ENCODE results near the gene DLG2. TPM values are rescaled to one million over a fixed set of nuclear protein-coding genes. Genes with fewer than 3 reads are reported as not detected.

The DLG2 gene
- total RNA-seq, 3 donors from 2014 or later (not counting 1 experiment from before 2014, with no cell fraction given) = 1.7 to 2.9 (median 2.2) TPM

GRCh38 chr11:84685149-84685548, 942.0 kb downstream of the DLG2 start:
- Mint-ChIP-seq H3K9me3 (peaks cover 0 to 3% of the 10 kb centered on the region in 2 donors), H3K4me1 (no peaks in the 10 kb centered on the region), H3K27me3 (ENCODE audit: low read depth in 2 of 2) (no peaks in the 10 kb centered on the region), H3K4me3 (no peak overlapping the region), H3K36me3 (no peaks in the 10 kb centered on the region), H3K27ac (no peak overlapping the region)
- H3K27me3 ChIP-seq (ENCODE audit: control insufficient read depth, insufficient read depth, low read length) = no peaks in the 10 kb centered on the region
- no peaks in the 10 kb centered on the region for H3K4me1 ChIP-seq (ENCODE audit: control insufficient read depth, insufficient read depth, low read length)
- intact Hi-C loops (cut with micrococcal nuclease) = no loop called here
- H3K27ac ChIP-seq (ENCODE audit: low read length) = no peak overlapping the region
- no peaks in the 10 kb centered on the region for H3K9me3 ChIP-seq (ENCODE audit: control insufficient read depth, insufficient read depth, low read length)
- DNase-seq (no peak), ATAC-seq (no peak)
- H3K36me3 ChIP-seq (ENCODE audit: control insufficient read depth, insufficient read depth, low read length) = no peaks in the 10 kb centered on the region
- no peak for TF ChIP-seq CTCF (IDR thresholded peaks at IDR 0.05)
- H3K4me3 ChIP-seq (ENCODE audit: low read length) = no peak overlapping the region

GRCh38 chr11:84681456-84681855, 945.7 kb downstream of the DLG2 start:
- no peaks in the 10 kb centered on the region for H3K4me1 ChIP-seq (ENCODE audit: control insufficient read depth, insufficient read depth, low read length)
- intact Hi-C loops (cut with micrococcal nuclease) = no loop called here
- no peaks in the 10 kb centered on the region for H3K9me3 ChIP-seq (ENCODE audit: control insufficient read depth, insufficient read depth, low read length)
- H3K4me1 Mint-ChIP-seq = no peaks in the 10 kb centered on the region
- no peaks in the 10 kb centered on the region for H3K36me3 ChIP-seq (ENCODE audit: control insufficient read depth, insufficient read depth, low read length)
- no peak overlapping the region for H3K4me3 Mint-ChIP-seq
- peaks cover 4 to 8% of the 10 kb centered on the region in 2 donors for H3K9me3 Mint-ChIP-seq
- DNase-seq = no peak
- WGBS (ENCODE audit: insufficient coverage) = 82% methylated on average over 2 of the region's 2 CpGs
- H3K4me3 ChIP-seq (ENCODE audit: low read length) = no peak overlapping the region
- ATAC-seq = no peak
- H3K27ac Mint-ChIP-seq = no peak overlapping the region
- no peaks in the 10 kb centered on the region for H3K36me3 Mint-ChIP-seq
- no peaks in the 10 kb centered on the region for H3K27me3 ChIP-seq (ENCODE audit: control insufficient read depth, insufficient read depth, low read length)
- H3K27ac ChIP-seq (ENCODE audit: low read length) = no peak overlapping the region
- H3K27me3 Mint-ChIP-seq (ENCODE audit: low read depth in 2 of 2) = no peaks in the 10 kb centered on the region
- TF ChIP-seq CTCF (IDR thresholded peaks at IDR 0.05) = no peak

- no peak for DNase-seq
- Mint-ChIP-seq H3K27ac (no peak overlapping the region), H3K27me3 (ENCODE audit: low read depth in 2 of 2) (no peaks in the 10 kb centered on the region), H3K36me3 (no peaks in the 10 kb centered on the region), H3K9me3 (peaks cover 4 to 20% of the 10 kb centered on the region in 2 donors), H3K4me1 (no peaks in the 10 kb centered on the region), H3K4me3 (no peak overlapping the region)
- Histone ChIP-seq H3K27me3 (ENCODE audit: control insufficient read depth, insufficient read depth, low read length) (no peaks in the 10 kb centered on the region), H3K4me1 (ENCODE audit: control insufficient read depth, insufficient read depth, low read length) (no peaks in the 10 kb centered on the region), H3K9me3 (ENCODE audit: control insufficient read depth, insufficient read depth, low read length) (peaks cover 3% of the 10 kb centered on the region), H3K4me3 (ENCODE audit: low read length) (no peak overlapping the region), H3K27ac (ENCODE audit: low read length) (no peak overlapping the region), H3K36me3 (ENCODE audit: control insufficient read depth, insufficient read depth, low read length) (no peaks in the 10 kb centered on the region)
- ATAC-seq = no peak
- 87% methylated on average over 4 of the region's 5 CpGs for WGBS (ENCODE audit: insufficient coverage)
- intact Hi-C loops (cut with micrococcal nuclease) = no loop called here
- no peak for TF ChIP-seq CTCF (IDR thresholded peaks at IDR 0.05)
Measured at GRCh38 chr11:84675396-84676025, 951.6 kb downstream of the DLG2 start.

GRCh38 chr11:84673753-84674152, 953.4 kb downstream of the DLG2 start:
- Histone ChIP-seq H3K4me1 (ENCODE audit: control insufficient read depth, insufficient read depth, low read length) (no peaks in the 10 kb centered on the region), H3K27ac (ENCODE audit: low read length) (no peak overlapping the region), H3K27me3 (ENCODE audit: control insufficient read depth, insufficient read depth, low read length) (no peaks in the 10 kb centered on the region), H3K9me3 (ENCODE audit: control insufficient read depth, insufficient read depth, low read length) (peaks cover 3% of the 10 kb centered on the region), H3K4me3 (ENCODE audit: low read length) (no peak overlapping the region), H3K36me3 (ENCODE audit: control insufficient read depth, insufficient read depth, low read length) (no peaks in the 10 kb centered on the region)
- DNase-seq = no peak
- ATAC-seq = no peak
- H3K4me1 Mint-ChIP-seq = no peaks in the 10 kb centered on the region
- H3K9me3 Mint-ChIP-seq = peaks cover 10 to 24% of the 10 kb centered on the region in 2 donors
- no peak for TF ChIP-seq CTCF (IDR thresholded peaks at IDR 0.05)
- H3K27ac Mint-ChIP-seq = no peak overlapping the region
- no peaks in the 10 kb centered on the region for H3K27me3 Mint-ChIP-seq (ENCODE audit: low read depth in 2 of 2)
- H3K4me3 Mint-ChIP-seq = no peak overlapping the region
- H3K36me3 Mint-ChIP-seq = no peaks in the 10 kb centered on the region
- intact Hi-C loops (cut with micrococcal nuclease) = no loop called here
